ENCODE data around the gene NDUFAF8. TPM values are rescaled to one million over a fixed set of nuclear protein-coding genes. Genes with fewer than 3 reads are reported as not detected.
"Not testable (repeated sequence)": the region's sequence is repeated elsewhere in the genome, so short reads cannot be mapped to it uniquely, and the experiment has no call there.

The NDUFAF8 gene
- total RNA-seq, 1 donor from 2014 or later = 21.8 TPM

DNA sequence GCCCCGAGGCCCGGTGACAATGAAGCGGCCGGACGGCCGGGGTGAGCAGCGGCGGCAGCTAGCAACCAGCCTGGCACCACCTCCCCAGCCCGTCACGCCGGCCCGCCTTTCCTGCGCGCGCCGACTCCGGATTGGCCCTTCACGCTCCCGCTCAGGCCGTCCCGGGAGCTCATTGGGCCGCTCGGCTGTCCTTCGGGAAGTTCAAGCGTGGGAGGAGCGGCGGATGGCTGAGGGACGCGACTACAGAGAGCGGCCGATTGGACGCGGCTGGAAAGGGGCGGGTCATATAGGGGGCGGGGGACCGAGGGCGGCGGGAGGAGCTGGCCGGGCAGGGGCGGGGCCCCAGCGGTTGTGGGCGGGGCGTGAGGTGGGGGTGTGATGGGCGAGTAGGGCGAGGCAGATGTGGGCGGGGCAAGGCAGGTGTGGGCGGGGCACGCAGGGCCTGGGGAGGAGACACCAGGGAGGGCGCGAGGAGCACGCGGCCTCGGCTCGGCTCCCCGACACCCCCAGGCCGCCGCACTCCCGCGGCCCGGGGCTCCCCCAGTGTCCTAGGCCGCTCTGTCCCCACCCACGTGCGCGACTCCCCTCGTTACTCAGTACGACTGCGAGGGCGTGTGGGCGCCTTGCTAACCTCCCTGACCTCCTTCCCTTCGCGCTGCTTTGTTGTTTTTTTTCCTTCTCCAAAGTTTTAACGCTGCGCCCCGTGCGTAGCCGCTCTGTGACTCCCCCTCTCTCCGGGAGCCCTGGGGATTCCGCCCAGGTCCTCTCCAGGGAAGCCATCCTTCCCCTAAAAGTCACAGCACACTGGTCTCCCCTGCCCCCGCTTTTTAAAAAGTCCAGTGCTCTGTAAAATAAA is 16.0 kb upstream of the NDUFAF8 start, which contains the start of gene CEP131:
Gene CEP131 (minus strand): TSS at position 60 of the 856 bp plus-strand sequence. CDS start 2,909 bp downstream, outside the sequence.
- DNase-seq (ENCODE audit: low read depth in 2 of 2) = peak; percentile 99

DNA sequence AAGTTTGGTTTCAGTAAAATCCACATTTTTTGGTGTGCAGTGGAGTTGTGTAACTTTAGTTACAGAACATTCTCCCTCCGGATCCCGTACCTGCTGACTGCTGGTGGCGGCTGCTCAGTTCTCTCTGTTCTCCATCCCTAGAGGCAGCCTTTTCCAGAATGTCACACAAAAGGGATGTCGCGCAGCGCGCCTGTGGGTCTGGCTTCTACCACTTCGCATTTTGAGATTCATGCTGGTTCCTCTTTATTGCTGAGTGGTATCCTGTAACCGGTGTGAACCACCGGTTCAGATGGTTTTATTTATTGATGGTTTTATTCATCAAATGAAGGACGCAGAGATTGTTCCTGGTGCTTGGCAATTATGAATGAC is 15.4 kb upstream of the NDUFAF8 start:
- DNase-seq (ENCODE audit: low read depth in 2 of 2) = no peak

DNA sequence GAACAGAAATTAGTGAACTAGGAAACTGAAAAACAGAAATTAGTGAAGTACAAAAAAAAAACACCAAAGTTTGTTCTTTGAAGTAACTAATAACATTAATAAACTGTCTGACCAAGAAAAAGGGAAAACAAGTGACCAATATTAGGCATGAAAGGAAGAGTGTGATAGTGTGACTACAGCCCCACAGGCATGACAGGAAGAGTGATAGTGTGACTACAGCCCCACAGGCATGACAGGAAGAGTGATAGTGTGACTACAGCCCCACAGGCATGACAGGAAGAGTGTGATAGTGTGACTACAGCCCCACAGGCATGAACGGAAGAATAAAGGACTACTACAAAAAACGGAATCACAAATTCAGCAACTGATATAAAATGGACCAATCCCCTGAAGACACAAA is 11.5 kb upstream of the NDUFAF8 start:
- not testable (repeated sequence) for DNase-seq (ENCODE audit: low read depth in 2 of 2)

DNA sequence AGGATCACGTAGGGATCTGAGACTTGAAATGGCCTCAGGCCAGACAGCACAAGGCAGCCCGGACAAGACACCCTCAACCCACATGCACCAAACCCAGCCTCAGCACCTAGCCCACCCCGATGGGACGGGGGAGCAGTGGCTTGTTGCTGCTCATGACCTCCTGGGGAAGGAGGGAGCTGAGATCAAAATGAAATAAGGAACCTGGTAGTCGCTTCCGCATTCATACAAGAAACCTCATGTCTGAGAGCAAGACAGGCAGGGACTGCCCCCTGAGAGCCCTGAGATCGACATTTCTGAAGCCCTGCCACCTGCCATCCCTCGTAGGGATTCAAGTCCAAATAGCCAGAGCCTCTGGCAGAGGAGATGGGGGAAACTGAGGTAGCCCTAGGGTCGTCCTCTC is 10.7 kb upstream of the NDUFAF8 start:
- no peak for DNase-seq (ENCODE audit: low read depth in 2 of 2)

DNA sequence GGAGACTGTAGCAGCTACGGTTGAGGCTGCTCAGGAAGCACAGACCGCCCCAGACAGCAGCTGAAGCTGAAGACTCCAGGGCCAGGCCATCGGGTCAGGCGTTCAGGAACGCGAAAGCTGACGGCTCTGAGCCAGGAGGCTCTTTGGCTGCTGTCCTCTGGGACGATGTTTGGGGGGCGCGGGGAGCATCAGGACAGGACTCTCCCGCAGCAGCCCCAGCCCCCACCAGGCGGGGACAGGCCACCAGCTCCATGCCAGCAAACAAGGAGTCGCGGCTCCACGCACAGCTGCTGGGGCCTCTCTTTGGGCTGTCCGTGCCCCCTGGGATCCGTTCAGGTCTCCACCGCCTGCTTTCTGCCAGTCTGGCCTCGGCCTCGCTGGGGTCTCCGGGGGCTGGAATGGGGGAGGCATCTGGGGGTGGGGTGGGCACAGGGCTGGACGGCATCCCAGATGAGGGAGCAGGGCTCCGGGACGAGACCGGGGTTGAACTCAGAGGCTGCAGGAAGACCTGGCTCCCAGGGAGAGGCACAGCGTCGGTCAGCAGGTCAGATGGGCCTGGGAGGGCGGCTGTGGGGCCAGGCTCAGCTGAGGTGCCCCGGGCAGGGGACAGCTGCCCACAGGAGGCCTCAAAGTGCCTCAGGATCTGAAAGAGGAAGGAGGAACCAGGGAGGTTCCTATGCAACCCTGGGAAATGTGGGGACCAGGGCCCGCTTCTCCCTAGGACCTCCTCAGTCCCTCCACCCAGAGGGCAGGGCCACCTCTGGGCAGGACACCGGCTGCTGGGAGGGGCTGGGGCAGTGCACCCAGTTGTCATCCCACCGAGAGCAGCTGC is 10.1 kb upstream of the NDUFAF8 start:
- DNase-seq (ENCODE audit: low read depth in 2 of 2) = no peak

DNA sequence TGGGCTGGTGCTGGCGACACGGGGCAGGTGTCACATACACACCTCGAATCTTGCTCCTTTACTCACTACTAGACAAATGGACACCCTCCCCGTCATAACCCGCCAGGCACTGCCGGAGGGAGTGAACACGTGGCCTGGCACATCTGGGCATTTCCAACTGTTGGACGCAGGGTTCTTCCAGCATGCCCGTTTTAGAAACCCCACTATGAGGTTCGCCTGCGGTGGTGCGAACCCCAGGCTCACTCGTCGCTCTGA is 9.5 kb upstream of the NDUFAF8 start:
- no peak for DNase-seq (ENCODE audit: low read depth in 2 of 2)

DNA sequence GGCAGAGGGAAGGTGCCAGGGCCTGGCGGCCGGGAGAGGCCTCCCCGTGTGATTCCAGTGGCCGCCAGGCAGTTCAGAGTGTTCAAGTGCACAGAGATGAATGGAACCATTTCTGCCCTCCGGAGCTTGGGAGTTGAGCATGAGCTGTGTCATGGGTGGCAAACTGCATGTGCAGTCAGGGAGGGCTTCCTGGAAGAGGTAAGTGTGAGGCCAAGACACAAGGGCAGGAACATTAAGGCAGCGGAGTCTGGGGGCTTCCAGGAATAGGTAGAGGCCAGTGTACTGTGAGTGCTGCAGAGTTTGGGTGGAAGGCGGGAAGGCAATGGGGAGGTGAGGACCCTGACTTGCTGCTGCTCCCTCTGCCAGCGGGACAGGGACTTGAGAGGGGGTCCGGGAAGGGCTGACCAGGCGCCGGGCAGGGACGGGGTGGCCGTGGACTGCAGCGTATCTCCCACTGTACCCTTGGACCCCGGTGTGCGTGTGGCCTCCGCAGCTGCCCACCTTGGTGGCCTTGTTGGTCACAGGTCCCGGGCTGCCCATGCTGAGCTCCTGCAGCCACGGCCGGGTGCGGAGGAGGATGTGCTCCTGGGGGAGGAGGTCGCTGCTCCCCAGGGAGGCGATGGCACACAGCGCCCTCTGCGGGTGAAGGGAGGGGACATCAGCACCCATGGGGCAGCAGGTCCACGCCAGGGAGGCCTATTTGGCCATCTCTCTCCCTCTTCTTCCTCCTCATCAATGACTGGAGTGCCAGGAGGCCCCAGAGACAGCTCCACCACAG is 8.9 kb upstream of the NDUFAF8 start:
- peak in 1 of 2 donors; percentile 21 for DNase-seq (ENCODE audit: low read depth in 2 of 2)

DNA sequence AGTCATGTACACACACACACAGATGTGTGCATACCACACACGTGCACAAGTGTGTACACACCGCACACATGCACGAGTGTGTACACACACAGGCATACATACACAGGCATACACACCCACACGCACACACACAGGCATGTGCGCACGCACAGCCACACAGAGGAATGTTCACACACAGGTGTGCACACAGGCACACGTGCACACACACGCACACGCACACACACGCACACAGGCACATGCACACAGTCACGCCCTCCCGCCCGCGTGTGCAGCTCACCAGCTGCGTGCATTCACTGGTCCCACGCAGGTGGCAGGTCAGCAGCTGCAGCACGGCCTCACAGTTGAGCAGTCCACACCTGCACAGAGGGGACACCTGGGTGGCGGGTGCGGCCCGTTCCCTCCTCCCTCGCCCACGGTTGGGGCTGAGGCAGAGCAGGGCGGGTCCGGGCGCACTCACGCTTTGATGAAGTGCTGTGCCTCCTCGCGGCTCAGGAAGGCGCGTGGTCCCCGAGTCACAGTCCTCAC is 7.9 kb upstream of the NDUFAF8 start:
- DNase-seq (ENCODE audit: low read depth in 2 of 2) = no peak

DNA sequence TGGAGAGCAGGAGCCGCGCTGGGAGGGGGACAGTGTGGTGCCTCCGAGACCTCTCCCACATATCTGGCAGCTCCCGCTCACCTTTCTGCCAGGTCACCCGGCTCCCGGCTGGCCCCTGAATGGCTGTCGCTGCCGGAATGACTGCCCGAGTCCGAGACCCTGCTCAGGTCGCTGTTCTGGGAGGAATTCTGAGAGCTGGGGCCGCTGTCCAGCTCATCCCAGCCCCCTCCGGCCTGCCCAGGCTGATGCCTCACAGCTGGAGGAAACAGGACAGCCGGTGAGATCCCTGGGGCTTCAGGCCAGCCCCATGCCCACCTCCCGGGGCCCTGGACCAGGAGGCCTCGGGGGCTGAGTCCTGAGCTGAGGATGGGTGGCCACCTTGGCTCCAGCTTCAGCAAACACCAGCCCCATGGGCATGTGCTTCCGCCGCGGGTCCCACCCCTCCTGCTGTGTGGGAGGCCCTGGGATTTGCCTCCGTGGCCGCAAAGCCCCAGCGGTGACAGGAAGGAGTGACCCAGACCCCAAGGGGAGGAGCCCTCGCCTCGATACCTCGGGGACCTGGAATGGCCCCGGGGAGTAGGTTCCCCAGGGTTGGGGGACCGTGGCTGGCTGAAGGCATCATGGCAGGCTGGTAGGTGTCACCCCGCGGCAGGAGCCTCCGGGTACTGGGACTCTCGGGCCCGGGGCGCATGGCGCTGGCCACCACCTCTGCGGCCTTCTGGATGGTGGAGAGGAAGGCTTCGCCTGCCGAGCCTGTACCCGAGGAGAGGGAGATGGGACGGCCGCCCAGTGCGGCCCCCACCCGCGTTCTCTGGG is 7.1 kb upstream of the NDUFAF8 start:
- DNase-seq (ENCODE audit: low read depth in 2 of 2) = no peak

DNA sequence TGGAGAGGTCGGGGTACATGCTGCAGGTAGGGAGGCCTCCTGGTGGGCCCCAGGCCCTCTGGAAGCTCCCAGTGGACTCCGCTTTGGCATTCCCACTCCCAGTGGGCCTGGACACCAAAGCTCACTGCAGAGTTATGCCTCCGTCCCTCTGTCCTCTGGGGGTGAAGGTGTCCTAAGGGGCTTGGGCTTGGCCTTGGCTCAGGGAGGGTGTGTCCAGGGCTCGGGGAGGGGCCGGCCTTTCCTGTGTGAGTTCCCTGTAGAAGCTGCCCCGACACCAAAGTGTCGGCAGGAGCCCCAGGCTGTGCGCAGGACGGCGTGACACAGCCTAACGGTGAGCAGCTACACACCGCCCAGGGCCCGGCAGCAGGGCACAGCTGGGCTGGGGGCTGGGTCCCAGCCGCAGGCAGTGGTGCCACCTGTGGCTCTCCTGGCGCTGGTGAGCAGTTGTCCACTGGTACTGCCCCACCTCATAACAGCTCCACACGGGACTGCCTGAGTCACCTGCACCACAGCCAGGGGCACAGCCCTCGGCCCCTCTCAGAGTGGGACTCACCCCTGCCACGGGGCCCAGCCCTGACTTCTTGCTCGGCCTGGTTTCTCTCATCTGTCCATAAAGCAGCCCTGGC is 6.4 kb upstream of the NDUFAF8 start:
- no peak for DNase-seq (ENCODE audit: low read depth in 2 of 2)

DNA sequence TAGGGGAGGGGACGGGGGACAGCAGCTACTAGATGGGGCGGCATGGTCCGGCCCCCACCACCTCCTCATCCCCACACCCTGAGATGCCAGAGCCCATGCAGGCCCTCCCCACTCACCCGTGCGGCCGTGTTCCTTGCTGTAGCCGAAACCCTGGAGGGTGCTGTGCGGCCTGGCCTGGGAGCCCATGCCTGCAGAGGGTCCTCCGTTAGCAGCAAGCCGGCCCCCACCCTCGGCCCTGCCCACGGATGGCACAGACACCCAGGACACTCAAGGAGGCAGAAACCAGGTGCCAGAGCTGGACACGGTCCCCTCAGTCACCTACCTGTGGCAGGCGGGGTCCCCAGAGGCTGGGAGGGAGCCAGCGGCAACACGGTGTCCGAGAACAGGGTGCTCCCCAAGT is 5.8 kb upstream of the NDUFAF8 start:
- DNase-seq (ENCODE audit: low read depth in 2 of 2) = no peak

DNA sequence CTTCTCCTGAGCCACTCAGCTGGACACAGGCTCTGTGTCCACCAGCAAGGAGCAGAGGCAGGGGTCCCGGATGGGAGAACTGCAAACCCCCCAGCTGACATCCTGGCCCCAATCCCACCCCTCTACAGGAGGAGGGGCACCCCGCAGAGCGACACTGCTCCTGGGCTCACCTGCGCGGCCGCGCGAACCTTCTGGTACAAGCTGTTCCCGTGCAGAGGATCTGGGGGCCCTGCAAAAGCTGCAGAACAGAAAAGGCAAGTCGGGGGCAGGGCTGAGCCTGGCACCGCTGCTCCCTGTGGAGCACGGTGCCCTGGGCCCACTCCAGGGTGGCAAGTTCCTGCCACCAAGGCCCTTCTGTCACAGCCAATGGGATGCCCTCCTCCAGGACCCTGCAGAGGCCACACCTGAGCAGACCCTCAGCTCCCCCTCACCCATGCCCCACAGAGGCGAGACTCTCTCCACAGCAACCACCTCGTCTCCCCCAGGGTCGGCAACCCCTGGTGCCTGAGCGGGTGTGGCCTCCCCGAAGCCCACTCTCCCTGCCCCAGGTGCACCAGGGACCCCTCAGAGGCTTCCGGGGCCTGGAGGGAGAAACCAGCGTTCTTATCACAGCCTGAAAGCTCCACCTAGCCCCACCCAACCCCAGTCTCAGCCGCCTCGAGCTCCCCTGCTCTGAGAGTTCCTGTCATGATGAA is 5.2 kb upstream of the NDUFAF8 start:
- DNase-seq (ENCODE audit: low read depth in 2 of 2) = no peak

DNA sequence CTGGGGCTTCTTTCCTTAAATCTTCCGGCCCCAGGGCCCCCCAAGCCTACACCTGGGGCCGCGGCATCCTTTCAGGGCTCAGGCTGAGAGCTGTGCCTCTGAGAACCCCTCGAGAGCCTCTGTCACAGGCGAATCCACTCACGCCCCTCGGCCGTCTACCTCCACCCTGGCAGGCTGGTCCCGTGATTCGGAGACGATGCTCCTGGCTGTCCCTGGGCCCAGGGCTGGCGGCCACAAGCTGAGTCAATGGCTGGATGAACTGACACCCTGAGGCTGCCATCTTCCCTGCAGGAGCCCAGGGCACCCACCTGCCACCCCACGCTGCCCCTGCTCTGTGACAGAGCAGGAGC is 4.6 kb upstream of the NDUFAF8 start:
- DNase-seq (ENCODE audit: low read depth in 2 of 2) = no peak

DNA sequence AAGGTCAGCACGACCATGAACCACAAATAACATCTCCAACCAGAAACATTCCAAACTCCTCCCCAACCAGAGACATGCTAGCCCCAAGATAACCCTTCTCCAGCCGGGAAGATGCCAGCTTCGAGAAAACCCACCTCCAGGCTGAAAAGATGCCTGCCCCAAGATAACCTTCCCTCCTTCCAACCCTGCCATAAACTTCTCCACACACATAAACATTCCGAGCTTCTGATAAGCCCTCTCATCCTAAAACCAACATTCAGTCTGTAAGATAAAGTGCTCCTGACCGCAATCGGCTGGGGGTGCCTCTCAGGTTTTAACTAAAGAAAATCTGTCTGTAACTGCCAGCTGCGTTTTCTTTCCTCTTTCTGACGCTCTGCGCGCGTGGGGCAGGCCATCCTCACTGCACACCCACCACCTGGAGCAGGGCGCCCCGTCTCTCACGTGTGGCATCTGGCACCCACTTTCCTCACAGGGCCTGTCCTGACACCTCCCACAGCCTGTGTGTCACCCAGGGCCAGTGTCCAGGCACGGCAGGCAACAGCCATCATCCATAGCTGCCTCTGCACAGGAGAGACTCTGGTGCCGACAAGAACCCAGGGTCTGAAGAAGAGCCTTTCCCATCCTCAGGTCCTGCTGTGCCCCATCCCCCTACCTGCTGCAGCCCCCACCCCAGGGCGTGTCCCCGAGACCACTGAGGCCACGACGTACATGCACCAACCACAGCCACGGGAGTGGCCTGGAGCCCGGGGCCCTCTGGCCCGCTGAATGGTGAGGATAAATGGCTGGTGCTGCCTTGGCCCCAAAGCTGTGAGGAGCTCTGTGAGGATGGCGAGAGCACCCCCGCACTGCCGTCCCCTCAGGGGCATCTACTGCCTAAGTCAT is 3.9 kb upstream of the NDUFAF8 start:
- DNase-seq (ENCODE audit: low read depth in 2 of 2) = no peak

DNA sequence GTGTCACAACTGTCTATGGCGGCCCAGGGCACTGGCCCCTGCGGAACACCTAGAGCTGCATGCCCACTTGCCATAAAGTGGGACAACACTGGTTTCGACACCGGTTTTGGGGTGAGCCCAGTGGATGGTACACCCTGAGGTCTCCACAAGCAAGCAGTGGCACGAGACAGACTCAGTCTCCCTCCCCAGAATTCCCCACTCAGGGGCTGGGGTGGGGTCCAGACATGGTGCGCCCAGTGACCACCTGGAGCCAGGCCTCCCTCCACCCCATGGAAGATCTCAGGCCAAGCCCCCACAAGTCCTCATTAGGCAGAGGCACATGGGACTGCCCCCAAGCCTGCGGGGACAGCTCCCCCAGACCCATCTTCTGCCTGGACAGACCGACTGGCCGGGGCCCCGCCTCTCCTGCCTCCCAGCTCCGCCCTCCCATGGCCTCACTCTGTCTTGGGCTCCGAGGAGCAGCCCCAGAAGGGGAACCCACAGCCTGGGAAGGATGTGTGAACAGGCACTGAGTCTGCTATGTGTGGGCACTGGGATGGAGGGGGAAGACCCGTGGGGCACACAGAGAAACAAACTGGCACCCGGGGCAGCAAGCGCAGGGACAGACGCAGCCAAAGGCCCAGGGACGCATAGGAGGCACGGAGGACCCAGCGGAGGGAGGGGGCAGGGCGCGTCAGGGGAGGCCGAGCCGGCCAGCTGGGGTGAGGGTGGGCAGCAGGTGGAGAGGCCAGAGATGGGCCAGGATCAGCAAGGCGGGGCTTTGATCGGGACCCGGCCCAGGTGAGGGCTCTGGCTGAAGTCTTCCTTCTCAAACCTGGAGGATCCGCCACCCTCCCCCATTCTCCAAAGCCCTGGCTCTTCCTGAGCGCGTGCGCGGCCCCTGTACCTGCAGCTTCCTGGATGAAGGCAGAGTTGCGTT is 3.0 kb upstream of the NDUFAF8 start:
- no peak for DNase-seq (ENCODE audit: low read depth in 2 of 2)

DNA sequence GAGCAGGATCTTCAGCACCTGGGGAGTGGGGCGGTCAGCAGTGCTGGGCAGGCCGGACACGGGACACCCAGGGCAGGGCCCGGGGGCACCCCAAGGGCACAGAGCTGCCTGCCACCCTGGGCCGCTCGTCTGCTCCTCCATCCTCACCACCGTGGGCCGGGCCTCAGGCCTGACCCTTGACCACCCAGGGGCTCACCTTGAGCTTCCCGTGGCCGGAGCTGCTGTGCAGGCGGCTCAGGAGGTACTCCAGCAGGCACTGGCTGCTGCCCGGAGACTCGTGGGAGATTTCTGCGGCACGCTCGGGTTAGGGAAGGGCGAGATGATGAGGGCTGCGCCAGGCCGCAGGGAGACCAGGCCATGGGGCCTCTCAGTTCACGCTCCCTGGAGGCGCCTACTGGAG is 2.3 kb upstream of the NDUFAF8 start:
- no peak for DNase-seq (ENCODE audit: low read depth in 2 of 2)

DNA sequence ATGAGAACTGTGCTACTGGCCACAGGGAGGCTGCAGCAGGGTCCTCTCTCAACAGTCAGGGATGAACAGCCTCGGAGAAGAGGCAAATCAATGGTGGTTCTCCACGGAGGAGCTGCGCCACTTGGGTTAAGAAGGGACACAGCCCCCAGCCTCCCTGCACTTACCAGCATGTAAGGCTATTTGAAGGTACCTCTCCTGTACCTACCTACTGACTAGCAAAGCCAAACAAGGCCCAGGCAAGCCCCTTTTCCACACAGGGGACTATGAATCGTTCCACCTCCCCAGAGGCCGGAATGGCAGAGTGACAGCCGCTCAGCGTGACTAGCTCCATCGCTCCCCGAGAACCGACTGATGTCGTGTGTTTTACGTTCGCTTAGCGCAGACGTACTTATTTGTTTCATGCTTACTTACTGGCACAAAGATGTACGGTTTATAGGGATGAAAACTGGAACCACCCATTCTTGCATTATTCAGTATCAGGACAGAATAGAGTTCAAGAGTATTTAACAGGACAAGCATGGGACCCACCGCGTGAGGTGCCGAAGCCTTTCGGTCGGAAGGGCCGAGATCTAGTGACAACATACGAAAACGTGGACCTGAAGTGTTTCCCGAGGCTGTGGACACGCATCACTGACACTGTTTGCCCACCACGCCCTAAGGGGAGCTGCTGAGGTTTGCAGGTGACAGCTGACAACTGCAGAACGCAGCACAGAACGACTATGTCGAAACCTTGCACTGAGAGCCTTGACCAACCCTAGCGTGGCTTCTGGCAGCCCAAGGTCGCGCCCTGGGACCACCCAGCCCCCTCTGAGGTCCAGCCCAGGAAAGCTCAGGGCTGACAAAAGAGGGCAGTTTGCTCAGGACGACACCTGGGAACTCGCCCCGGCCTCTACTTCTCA is 1.3 kb upstream of the NDUFAF8 start:
- DNase-seq (ENCODE audit: low read depth in 2 of 2) = no peak
